HepG2 (cell line): ENCODE measurements around the gene ZNF670.

Source experiments
- KDM1A ChIP-seq: IDR thresholded peaks from 2 replicates; pipeline ENCODE4 v1.6.1; 2016; ENCODE audit warnings: missing compliant biosample characterization
- ZFX ChIP-seq: sonication (generic); formaldehyde crosslinking; IDR thresholded peaks from 2 replicates; pipeline ENCODE4 v1.4.0; 2020; ENCODE audit warnings: mild to moderate bottlenecking, low read depth, missing genetic modification reagents, moderate library complexity
- ZNF501 ChIP-seq: sonication (generic); formaldehyde crosslinking; IDR thresholded peaks from 2 replicates; pipeline ENCODE4 v1.5.1; 2020; ENCODE audit warnings: mild to moderate bottlenecking, moderate library complexity, missing genetic modification reagents
- TF ChIP-seq, protein P1 (sequence below): sonication (generic); formaldehyde crosslinking; conservative IDR thresholded peaks from 2 replicates; pipeline ENCODE4 v1.4.0; 2020; ENCODE audit warnings: missing genetic modification reagents

DNA sequence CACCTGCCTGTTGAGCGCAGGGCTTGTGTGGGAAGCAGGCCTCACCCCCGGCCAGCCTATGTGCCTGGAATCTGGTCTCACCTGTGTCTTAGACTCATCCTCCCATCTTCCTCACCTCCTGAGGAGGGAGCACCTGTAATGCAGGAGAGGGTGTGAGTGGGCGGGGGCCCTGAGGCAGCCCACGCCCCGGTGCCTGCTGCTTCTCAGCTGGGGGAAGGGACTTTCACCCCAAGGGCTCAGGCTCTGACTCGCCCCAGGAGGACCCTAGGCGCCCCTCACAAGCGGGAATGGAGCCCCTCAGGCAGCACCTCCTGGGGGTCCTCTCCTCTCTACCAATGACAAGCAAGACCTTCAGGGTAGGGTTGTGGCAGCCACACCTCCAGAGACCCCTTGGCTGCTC is 6.7 kb upstream of the ZNF670 start:
- TF ChIP-seq KDM1A (CRISPR knock-in tag) (no peak), ZFX (CRISPR knock-in tag) (no peak), ZNF501 (no peak)
- TF ChIP-seq, protein P1, sequence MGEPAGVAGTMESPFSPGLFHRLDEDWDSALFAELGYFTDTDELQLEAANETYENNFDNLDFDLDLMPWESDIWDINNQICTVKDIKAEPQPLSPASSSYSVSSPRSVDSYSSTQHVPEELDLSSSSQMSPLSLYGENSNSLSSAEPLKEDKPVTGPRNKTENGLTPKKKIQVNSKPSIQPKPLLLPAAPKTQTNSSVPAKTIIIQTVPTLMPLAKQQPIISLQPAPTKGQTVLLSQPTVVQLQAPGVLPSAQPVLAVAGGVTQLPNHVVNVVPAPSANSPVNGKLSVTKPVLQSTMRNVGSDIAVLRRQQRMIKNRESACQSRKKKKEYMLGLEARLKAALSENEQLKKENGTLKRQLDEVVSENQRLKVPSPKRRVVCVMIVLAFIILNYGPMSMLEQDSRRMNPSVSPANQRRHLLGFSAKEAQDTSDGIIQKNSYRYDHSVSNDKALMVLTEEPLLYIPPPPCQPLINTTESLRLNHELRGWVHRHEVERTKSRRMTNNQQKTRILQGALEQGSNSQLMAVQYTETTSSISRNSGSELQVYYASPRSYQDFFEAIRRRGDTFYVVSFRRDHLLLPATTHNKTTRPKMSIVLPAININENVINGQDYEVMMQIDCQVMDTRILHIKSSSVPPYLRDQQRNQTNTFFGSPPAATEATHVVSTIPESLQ (CRISPR knock-in tag), result no peak
